ENCODE measurements around the gene PIAS4.
"Not testable (repeated sequence)": the region's sequence is repeated elsewhere in the genome, so short reads cannot be mapped to it uniquely, and the experiment has no call there.

The PIAS4 gene

GRCh38 chr19:4010808-4011110 is 3.2 kb downstream of the PIAS4 start:
- no peak for TF ChIP-seq CTCF (IDR thresholded peaks at IDR 0.05; ENCODE audit: low read depth, low read length, missing control alignments)

GRCh38 chr19:4011430-4011829 is 3.9 kb downstream of the PIAS4 start:
- DNase-seq (ENCODE audit: low read depth); H3K4me3 ChIP-seq (ENCODE audit: low read depth, low read length): not testable (repeated sequence)

More at GRCh38 chr19:4010808-4011110, 3.2 kb downstream of the PIAS4 start:
- H3K4me3 ChIP-seq (ENCODE audit: low read depth, low read length), result no peak overlapping the region
- no peak for DNase-seq (ENCODE audit: low read depth)

- TF ChIP-seq CTCF (IDR thresholded peaks at IDR 0.05; ENCODE audit: low read depth, low read length, missing control alignments), result no peak
- H3K4me3 ChIP-seq (ENCODE audit: low read depth, low read length), result no peak overlapping the region
- no peak for DNase-seq (ENCODE audit: low read depth)
Observed at GRCh38 chr19:4012092-4012974, 4.8 kb downstream of the PIAS4 start.

GRCh38 chr19:4012975-4013634 is 5.6 kb downstream of the PIAS4 start:
- DNase-seq (ENCODE audit: low read depth), result no peak
- no peak for TF ChIP-seq CTCF (IDR thresholded peaks at IDR 0.05; ENCODE audit: low read depth, low read length, missing control alignments)
- H3K4me3 ChIP-seq (ENCODE audit: low read depth, low read length), result no peak overlapping the region

GRCh38 chr19:4013886-4014540 is 6.5 kb downstream of the PIAS4 start:
- H3K4me3 ChIP-seq (ENCODE audit: low read depth, low read length), result no peak overlapping the region
- no peak for TF ChIP-seq CTCF (IDR thresholded peaks at IDR 0.05; ENCODE audit: low read depth, low read length, missing control alignments)
- DNase-seq (ENCODE audit: low read depth), result no peak

- H3K4me3 ChIP-seq (ENCODE audit: low read depth, low read length), result no peak overlapping the region
- TF ChIP-seq CTCF (IDR thresholded peaks at IDR 0.05; ENCODE audit: low read depth, low read length, missing control alignments), result no peak
- DNase-seq (ENCODE audit: low read depth), result no peak
Observed at GRCh38 chr19:4014541-4015491, 7.3 kb downstream of the PIAS4 start.

Data from GM12864 (cell line).